ENCODE data around the gene ATAD1.
A peak's percentile ranks its signal among the peaks of the same experiment; 100 is the strongest.
"Not testable (repeated sequence)": the region's sequence is repeated elsewhere in the genome, so short reads cannot be mapped to it uniquely, and the experiment has no call there.

Gene ATAD1

GRCh38 chr10:87753995-87754866 is 63.8 kb downstream of the ATAD1 start:
- no peak for DNase-seq (ENCODE audit: low spot score)

DNA sequence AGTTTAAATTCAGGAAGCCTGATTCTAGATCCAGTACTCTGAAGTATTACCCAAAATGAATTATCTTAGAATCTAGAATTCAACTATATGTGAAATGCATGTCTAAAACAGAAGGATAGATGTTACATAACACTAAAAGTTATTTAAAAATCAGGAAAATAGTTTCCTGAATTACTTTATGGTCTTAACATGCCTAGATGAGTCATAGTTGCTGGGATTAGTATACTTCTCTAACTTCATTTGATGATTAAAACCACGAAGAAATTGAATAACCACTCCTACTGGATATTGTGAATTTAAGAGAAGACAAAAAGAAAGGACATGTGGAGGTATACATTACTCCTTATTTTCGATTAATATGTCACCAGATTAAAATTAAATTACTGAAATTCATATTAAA is 65.5 kb downstream of the ATAD1 start:
- peak; percentile 40 for DNase-seq (ENCODE audit: low spot score)

GRCh38 chr10:87751274-87751673 is 66.8 kb downstream of the ATAD1 start:
- DNase-seq (ENCODE audit: low spot score) = no peak

GRCh38 chr10:87750817-87751216 is 67.2 kb downstream of the ATAD1 start:
- no peak for DNase-seq (ENCODE audit: low spot score)

DNA sequence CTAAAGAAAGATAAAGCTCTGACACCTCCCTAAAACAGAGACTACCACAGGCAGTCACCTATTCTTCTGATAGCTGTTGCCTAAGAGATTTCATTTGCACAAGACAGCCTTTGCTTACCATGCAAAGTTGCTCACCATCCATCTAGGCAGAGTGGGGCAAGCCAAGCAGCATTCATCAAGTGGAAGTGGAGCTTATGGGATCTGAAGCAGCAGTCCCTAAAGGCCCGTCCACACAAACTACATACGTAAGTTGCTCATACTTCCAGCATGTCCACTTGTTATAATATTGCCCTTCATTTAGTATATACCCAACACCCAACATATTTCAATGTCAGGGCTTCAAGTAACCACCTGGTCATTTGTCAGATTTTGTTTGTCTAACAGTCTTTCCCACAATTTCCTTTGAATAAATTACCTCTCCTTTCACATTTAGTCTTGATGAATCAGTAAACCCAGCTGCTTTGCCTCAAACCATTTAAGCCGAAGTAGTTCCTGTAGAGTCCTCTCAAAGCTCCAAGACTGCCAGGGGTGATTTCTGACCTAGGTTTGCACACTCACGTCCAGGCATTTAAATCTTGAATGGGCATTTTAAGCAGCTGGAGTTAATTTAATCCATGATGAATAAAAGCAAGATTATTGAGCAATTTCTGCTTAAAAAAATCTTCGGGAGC is 67.9 kb downstream of the ATAD1 start:
- peak; percentile 63 for DNase-seq (ENCODE audit: low spot score)

DNA sequence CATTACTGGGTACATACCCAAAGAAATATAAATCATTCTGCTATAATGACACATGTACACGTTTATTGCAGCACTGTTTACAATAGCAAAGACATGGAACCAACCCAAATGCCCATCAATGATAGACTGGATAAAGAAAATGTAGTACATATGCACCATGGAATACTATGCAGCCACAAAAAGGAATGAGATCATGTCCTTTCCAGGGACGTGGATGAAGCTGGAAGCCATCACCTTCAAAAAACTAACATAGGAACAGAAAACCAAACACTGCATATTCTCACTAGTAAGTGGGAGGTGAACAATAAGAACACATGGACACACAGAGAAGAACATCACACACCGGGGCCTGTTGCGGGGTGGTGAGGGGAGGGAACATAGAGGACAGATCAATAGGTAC is 69.8 kb downstream of the ATAD1 start:
- not testable (repeated sequence) for DNase-seq (ENCODE audit: low spot score)

GRCh38 chr10:87746911-87747310 is 71.1 kb downstream of the ATAD1 start:
- DNase-seq (ENCODE audit: low spot score) = no peak

DNA sequence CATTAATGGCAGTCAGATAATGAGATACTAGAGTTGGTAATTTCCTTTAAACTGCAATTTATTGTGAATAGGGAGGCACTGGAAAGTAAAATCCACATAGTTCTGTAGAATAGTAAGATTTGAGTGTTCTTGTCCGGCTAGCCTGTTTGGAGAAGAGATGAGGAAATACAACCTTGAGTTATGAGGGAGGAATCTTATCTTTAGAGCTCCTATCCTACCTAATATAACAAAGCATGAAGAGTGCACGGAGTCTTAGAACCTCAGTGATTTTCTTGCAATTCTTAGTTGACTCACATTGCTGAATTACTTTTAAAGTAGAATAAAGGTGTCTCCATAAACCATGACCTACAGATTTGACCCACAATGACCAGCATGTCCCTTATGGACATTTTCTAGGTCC is 73.4 kb downstream of the ATAD1 start:
- no peak for DNase-seq (ENCODE audit: low spot score)

- DNase-seq (ENCODE audit: low spot score) = not testable (repeated sequence)
Measured at GRCh38 chr10:87742992-87743610, 74.9 kb downstream of the ATAD1 start.

DNA sequence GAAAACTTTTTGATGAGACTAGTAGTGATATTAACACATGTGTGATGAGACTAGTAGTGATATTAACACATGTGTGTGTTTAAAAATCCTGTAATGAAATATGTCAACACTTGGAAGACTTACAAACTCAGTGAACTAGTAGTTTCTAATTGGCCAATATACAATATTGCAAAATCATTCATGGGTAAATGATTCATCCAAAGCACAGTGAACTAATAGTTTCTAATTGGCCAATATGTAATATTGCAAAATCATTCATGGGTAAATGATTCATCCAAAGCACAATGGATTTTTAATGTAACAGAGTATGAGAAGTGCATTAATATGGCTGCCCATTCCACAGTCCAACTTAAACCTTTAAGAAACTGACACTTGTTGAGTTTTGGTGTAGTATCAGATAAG is 77.8 kb downstream of the ATAD1 start:
- peak; percentile 41 for DNase-seq (ENCODE audit: low spot score)

- no peak for DNase-seq (ENCODE audit: low spot score)
Measured at GRCh38 chr10:87739703-87740102, 78.3 kb downstream of the ATAD1 start.

DNA sequence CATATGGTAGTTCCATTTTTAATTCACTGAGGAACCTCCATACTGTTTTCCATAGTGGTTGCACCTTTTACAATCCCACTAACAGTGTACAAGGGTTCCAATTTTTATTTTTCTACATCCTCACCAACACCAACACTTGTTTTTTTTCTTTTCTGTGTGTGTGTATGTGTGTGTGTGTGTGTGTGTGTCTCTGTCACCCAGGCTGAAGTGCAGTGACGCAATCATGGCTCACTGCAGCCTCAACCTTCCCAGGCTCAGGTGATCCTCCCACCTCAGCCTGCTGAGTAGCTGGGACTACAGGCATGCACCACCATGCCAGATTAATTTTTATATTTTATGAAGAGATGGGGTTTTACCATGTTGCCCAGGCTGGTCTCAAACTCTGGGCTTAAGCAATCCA is 79.8 kb downstream of the ATAD1 start:
- not testable (repeated sequence) for DNase-seq (ENCODE audit: low spot score)

DNA sequence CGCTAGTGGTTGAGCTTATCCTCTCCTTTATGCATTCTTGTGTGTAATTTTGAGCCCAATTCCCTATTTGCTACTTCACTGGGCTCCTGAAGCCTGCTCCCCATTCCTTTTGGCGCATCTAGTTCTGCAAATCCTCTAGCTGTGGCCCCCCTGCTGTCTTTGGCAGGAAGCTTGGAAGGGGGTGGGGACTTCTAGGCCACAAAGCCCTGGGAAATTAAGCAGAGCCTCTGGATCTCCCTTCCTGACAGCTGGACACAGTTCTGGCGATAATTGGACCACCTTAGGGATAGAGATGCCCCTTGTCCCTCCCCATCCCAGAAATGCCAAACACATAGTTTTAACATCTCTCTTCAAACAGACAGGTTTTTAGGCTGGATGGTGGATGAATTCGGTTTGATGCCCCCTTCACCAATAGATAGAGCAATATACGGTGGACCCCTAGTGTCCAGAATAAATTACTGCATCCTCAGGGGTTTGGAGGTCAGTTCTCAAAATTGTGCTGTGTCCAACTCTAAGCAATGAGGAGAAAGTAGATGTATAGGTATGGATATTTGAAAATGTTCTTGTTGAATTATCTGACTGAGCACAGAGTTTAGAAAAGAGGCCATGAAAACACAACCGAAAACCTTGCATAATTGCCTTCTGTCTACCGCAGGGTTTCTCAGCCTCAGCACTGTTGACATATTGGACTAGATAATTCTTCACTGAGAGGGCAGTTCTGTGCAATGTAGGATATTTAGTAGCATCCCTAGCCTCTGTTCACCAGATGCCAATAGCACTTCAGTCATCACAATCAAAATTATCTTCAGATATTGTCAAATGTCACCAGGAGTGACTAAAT is 82.8 kb downstream of the ATAD1 start:
- DNase-seq (ENCODE audit: low spot score) = peak; percentile 48

- no peak for DNase-seq (ENCODE audit: low spot score)
Measured at GRCh38 chr10:87733081-87733480, 84.9 kb downstream of the ATAD1 start.

GRCh38 chr10:87729940-87730339 is 88.1 kb downstream of the ATAD1 start:
- no peak for DNase-seq (ENCODE audit: low spot score)

- DNase-seq (ENCODE audit: low spot score) = no peak
Measured at GRCh38 chr10:87724789-87725188, 93.2 kb downstream of the ATAD1 start.

GRCh38 chr10:87723500-87723899 is 94.5 kb downstream of the ATAD1 start:
- DNase-seq (ENCODE audit: low spot score) = no peak

DNA sequence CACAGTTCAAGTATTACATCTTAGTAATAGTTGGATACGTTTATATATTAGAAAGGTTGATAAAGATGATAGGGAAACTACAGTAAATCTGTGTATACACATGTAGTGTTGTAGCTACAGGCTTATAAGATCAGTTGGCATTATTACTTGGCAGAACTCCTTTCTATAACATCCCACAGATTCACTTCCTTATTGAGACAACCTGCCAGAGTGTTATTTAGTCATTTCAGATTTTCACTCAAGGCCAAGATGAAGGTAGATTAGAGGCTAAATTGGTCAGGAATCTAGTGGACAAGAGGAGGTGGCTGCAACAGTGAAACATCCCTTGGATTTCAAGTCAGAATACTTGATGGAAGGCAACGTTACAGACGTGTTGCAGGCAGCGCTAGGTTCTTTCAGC is 95.3 kb downstream of the ATAD1 start:
- DNase-seq (ENCODE audit: low spot score) = no peak

GRCh38 chr10:87721781-87722180 is 96.2 kb downstream of the ATAD1 start:
- DNase-seq (ENCODE audit: low spot score) = no peak

GRCh38 chr10:87720665-87721064 is 97.4 kb downstream of the ATAD1 start:
- DNase-seq (ENCODE audit: low spot score) = no peak

DNA sequence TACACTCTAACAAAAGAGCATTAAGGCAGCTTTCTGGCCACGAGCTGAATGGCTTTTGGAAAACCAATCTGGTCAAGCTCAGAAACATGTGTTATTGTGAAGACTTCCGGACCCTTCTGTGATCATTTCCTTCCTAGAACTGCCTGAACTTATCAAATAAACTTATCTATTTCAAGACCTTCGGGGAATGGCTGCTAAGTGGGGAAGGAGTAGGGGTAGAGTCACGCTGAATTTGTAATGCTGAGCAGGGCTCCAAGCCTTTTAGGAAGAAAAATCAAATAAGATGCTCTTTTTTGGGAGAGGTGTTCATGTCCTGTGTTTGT is 101.7 kb downstream of the ATAD1 start:
- DNase-seq (ENCODE audit: low spot score) = no peak
